ENCODE results near the gene EGLN1.

- TF ChIP-seq CTCF (tag by site-specific recombination; IDR thresholded peaks at IDR 0.05) (peak; percentile 25; the same call in 1 of the 2 replicates), ZNF777 (tag by site-specific recombination; IDR thresholded peaks at IDR 0.05; ENCODE audit: borderline replicate concordance) (no peak), ZNF544 (tag by site-specific recombination; IDR thresholded peaks at IDR 0.05) (no peak), ZNF677 (tag by site-specific recombination; IDR thresholded peaks at IDR 0.05) (no peak), ZNF280D (tag by site-specific recombination; IDR thresholded peaks at IDR 0.05) (no peak), KLF10 (tag by site-specific recombination; IDR thresholded peaks at IDR 0.05) (no peak), GFI1B (tag by site-specific recombination; IDR thresholded peaks at IDR 0.05) (no peak), GLI4 (tag by site-specific recombination; IDR thresholded peaks at IDR 0.05) (no peak), ZNF645 (tag by site-specific recombination; IDR thresholded peaks at IDR 0.05) (no peak)
These were observed 52.8 kb downstream of the EGLN1 start for GRCh38 chr1:231369282-231369681.
